NCI-H1694 treated with DMSO at 0.1 percent for 48 hours (cell line): Measurements from ENCODE around the gene ICAM2.
"Not testable (repeated sequence)": the region's sequence is repeated elsewhere in the genome, so short reads cannot be mapped to it uniquely, and the experiment has no call there.

Experiments
- DNase-seq: peaks from one replicate; lab custom pipeline; 2025; lab: John Stamatoyannopoulos, UW

Gene ICAM2

GRCh38 chr17:64009571-64010402 lies 10.6 kb downstream of the ICAM2 start:
- DNase-seq, result no peak

GRCh38 chr17:64008830-64009229 lies 11.6 kb downstream of the ICAM2 start:
- no peak for DNase-seq

DNA sequence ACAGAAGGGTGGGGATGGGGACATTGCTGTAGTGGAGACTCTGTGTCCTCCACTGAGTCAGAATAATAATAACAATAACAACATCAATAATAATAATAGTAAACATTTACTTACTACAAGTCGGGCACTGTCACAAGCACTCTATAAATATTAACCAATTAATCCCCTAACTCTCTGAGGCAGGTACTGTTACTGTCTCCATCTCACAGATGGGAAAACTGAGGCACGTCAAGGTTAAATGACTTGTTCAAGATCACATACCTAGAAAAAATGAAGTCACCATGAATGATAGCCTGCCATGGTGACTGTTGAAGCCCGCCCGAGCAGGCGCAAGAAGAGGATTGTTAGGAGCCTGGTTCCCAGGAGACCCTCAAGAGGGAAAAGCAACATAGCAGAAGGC lies 12.1 kb downstream of the ICAM2 start:
- DNase-seq, result no peak

DNA sequence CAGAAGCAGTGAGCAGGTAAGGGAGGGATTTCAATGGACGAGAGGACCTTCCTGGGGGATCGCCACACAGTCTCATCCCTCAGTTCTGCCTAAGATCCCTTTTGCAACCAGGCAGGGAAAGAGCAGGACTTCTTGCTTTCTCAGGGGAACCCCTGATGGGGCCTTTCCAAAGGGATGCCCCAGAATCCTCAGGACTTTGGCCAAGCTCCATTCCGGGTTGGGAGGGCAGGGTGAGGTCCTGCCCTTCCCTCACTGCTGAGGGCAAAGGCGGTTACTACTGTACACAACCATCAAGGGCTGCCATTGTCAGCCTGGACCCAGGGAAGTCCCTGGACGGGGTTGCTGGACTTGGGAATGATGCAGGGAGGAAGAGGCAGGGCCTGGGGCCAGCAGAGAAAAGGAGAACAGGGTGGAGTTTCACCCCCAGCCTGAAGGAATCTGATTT lies 12.6 kb downstream of the ICAM2 start:
- no peak for DNase-seq

DNA sequence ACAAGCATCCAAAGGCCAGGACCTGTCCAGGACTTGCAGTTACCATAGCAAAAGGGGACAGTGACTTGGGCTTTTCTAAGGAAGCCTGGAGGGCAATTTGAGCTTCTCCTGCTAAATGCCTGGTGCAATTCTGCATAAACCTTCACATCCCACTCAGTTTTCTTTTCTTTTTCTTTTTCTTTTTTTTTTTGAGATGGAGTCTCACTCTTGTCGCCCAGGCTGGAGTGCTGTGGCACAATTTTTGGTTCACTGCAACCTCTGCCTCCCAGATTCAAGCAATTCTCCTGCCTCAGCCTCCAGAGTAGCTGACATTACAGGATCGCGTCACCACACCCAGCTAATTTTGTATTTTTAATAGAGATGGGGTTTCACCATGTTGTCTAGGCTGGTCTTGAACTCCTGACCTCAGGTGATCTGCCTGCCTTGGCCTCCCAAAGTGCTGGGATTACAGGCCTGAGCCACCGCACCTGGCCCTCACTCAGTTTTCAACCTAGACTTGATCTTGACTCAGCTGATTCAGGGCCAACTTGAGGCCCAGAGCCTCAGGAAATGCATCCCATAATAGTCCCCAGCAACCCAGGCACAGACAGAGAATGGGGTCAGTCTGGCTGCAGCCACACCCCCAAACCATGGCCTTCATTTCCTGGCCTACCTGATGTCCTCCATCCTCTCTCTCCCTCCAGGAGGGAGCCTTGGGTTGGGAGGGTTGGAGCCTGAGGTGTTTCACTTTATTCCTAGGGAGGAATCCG lies 13.2 kb downstream of the ICAM2 start:
- DNase-seq, result not testable (repeated sequence)

DNA sequence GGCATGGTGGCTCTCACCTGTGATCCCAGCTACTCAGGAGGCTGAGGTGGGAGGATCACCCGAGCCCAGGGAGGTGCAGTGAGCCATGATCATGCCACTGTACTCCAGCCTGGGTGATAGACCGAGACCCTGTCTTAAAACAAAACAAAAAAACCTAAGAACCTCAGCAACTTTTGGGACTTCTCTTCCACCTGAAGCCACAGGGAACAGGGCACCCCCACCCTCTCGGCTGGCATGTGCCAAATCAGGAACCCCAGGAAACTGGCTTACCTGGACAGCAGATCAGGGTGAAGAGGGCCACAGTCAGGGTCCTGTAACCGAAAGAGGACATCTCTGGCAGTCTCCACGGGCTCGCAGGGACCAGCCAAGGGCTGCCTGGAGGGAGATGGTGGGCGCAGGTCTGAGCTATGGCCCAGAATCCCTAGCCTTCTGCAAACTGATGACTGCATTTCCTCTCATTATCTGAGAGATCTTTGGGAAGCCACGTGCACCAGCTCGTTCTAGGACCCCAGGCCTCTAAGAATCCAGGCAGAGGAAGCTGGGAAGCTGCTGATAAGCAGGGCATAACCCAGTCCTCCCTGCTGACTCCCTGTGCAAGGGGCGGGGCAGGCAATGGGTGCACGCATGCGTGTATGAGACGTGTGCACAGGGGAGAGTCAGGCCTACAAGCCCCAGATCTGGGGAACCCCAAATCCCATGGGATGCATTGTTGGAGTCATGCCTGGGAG lies 13.9 kb downstream of the ICAM2 start:
- no peak for DNase-seq

DNA sequence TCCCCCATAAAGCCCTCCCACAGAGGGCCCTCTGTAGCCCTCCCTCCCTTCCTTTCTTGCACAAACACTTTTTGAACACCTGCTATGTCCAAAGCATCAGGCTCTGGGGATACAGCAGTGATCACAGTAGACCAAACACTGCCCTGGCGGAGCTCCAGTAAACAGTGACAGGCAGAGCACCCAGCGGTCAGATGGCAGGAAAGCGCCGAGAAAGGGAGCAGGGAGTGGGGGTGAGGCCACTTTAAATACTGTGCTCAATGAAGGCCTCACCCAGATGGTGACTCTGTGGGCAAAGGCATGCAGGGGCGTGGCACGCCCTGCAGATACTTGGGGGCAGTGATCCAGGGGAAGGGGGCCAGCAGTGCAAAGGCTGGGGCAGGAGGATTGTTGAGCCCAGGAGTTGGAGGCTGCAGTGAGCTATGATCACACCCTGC lies 14.7 kb downstream of the ICAM2 start:
- DNase-seq, result peak; percentile 9

- DNase-seq, result no peak
Measured at GRCh38 chr17:64004903-64005733, 15.3 kb downstream of the ICAM2 start.

- DNase-seq, result no peak
Measured at GRCh38 chr17:64004218-64004770, 16.1 kb downstream of the ICAM2 start.

GRCh38 chr17:64003526-64004121 lies 16.8 kb downstream of the ICAM2 start:
- no peak for DNase-seq

DNA sequence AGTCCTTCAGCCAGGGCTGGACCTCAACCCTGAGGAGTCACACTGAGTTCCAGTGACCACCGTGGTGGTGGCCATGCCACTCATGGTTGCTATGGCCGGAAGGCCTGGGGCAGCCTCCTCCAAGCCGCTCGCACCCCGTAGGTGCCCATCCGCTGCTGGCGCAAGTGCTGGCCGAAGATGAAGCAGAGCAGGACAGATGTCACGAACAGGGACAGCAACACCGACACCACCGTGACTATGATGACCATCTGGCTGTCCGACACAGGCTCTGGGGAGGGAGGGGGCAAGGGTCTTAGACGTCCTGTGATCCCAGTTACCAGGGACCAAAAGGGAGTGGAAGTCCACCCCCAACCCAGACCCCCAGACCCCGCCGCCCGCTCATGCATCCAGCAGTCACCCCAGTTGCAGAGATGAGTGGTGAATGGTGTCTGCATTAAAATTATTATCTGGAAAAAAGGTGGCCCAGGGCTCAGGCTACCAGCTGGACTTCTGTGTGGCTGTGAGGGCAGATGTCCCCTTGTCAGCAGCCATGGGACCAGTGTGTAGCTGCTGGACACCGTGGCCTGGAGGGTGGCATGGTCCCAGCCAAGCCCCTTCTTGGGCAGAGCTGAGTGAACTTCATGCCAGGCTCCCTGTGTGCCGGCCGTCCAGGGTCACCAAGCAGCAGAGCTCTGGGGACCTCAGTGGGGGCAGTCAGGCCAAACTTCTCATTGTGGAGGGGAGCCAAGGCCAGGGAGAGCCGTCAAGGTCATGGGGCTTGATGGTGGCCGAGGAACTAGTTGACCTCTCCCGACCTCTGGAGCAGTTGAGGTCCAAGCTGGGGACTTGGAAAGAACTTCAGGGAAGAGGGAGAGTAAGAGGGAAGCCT lies 17.5 kb downstream of the ICAM2 start:
- no peak for DNase-seq

DNA sequence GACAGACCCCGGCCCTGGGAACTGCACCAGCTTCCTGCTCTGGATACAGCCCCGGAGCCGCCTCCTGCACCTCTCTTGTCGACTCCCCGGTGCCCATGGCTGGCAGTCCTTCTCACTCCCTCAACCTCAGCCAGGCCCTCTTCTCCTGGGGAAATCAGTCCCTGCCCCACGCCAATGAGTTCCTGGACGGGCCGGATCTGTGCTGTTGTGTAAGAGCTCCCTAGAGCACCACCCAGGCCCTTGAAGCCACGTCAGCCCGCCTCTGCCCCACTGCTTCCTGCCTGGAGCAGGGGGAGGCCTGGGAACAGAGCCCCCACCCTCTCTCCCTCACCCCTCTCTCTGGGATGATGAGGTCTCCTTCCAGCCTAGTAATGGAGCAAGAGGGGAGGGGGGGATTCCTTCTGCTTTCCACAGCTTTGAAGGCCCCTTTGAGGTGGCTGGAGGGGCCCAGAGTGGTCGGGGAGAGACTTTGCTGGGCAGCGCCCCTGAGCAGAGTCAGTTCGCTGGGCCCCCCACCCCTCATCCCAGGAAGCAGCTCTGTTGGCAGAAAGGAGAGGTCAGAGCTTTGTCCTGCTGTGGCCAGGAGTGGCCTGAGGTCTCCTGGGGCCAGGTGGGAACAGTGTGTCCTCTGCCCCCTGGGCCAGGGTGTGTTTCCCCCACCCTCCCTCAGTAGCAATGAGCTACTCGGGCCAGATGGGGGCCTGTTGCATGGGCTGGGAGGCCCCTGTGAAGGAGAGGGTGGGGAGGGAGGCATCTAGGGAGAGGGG lies 18.5 kb downstream of the ICAM2 start:
- DNase-seq, result no peak

GRCh38 chr17:64001091-64001579 lies 19.3 kb downstream of the ICAM2 start:
- no peak for DNase-seq

DNA sequence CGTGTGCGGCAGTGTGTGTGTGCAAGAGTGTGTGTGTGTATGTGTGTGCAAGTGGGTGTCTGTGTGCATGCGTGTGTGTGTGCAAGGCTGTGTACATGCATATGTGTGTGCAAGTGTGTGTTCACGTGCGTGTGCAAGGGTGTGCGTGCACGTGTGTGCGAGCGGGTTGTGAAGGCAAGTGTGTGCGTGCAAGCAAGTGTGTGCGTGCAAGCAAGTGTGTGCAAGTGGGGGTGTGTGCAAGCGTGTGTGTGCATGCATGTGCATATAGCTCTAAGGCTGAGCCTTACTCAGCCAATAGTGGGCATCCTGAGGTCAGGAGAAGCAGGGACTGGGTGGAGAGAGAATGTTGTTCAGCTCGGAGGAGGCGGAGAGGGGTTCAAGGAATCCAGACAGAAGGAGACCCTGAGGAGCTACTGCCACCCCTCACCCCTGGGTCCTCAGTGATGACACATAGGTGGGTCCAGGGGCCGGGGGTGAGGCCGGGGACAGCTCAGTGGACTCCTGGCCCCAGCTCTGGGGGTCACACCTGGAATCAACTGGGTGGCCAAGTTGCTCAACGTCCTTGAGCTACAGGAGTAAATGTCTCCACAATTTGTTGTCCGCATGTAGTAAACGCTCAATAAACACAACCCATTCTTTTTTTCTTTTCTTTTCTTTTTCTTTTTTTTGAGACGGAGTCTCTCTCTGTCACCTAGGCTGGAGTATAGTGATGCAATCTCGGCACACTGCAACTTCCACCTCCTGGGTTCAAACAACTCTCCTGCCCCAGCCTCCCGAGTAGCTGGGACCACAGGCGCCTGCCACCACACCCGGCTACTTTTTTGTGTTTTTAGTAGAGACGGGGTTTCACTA lies 20.5 kb downstream of the ICAM2 start:
- DNase-seq, result no peak

DNA sequence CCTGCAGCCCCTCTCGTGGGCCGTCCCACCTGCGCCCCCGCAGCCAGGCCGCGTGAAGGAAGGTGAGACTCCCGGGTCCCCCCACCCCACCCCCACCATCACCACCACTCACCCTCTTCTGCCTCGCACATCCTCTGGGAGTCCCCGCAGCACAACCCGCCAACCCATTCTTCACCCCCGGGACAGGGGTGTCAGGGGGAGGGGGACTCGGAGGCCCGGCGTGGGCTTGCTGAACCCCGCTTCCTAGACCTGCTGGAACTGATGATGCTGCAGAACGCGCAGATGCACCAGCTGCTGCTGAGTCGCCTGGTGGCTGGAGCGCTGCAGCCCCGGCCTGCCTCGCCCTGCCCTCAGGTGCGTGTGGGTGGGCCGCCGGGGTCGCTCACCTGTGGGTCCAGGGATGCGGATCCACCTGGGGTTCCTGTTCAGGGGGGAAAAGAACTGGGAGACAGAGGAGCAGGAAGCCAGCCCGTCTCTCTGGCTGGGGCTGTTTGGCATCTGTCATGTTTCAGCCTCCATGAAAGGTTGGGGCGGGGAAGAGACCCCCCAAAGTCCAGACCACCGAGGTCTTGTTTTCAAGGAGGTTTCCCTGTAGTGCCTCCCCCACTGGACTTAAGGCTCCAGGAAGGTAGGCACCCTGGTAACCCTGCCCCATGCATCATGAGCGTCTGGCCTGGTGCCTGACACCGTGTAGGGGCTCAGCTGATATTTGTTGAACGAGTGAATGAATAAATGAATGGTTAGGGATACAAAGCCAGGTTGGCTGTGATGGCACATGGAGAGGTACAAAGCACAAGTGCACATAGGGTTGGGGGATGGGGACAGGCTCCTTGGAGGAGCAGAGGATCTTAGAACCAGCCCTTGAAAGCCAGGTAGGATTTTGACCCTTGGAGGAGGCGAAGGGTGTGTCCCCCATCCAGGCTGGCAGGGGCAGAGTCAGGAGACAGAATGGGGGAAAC lies 21.4 kb downstream of the ICAM2 start:
- DNase-seq, result no peak

DNA sequence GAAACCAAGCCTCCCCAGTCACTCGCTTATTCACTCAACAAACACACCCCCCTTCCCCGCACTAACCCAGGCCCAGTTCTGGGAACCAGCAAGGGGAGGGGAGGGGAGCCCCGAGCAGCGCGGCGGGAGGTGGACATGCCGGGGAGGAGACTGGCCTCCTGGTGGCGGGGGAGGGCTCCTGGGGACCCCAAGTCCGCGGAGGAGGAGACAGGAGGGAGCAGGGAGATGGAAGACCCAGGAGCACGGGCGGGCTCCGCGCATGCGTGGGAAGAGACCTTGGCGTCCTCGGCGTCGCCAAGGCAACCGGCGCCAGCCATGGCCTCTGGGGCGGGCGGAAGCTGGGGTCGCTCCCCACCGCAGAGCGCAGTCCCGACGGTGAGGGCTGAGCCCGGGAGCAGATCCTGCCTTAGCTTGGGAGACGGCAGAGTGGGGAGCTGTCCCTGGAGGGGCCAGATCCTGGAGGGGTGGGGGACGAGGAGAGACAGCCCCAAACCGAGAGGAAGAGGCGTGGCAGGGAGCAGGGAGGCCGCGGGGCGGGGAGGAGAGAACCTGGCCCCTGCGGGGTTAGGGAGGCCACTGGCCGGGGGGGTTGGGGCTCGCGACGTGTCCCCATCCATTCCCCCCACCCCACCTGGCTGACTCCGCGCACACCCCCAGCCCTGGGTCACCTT lies 22.2 kb downstream of the ICAM2 start, which contains the start of gene PRR29:
Gene PRR29, plus strand, starts transcription at position 302 of the 671 bp plus-strand sequence. Its CDS starts 14 bp downstream, at position 316.
- peak; percentile 49 for DNase-seq
